ENCODE measurements around the gene CPEB3.
"Not testable (repeated sequence)": the region's sequence is repeated elsewhere in the genome, so short reads cannot be mapped to it uniquely, and the experiment has no call there.

Gene CPEB3

DNA sequence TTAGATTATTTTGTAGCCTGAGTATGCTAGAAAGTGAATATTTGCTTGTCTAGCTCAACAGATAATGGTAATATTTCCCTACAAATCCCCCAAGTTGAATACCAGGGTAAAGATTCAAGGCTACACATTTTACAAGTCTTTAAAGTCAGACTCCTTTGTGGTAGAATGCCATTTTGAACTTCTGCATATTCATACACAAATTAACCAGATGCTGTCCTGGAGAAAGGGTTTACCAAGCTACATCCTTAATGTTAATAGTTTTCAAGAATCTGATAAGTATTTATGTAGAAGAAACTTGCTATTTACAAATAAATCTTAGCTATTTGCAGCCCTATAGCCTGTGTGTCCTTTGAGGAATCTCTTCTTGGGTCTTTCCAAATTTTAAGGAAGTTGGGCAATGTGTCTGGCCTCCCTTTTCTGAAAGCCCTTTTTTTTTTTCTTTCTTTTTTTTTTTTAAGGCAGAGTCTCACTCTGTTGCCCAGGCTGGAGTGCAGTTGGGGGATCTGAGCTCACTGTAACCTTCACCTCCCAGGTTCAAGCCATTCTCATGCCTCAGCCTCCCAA, 82.6 kb downstream of the CPEB3 start:
- DNase-seq: no peak

DNA sequence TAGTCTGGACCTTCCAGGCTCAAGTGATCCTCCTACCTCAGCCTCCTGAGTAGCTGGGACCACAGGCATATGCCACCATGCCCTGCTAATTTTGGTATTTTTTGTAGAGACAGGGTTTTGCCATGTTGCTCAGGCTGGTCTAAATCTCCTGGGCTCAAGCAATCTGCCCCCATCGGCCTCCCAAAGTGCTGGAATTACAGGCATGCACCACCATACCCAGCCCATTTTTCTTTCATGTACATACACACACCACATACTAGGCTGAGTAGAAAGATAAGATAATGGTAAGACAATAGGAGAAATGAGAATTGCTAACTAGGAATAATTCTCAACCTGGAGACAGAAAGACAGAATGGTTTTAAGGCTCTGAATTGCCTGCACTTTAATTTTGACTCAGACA, 83.8 kb downstream of the CPEB3 start:
- no peak for DNase-seq

DNA sequence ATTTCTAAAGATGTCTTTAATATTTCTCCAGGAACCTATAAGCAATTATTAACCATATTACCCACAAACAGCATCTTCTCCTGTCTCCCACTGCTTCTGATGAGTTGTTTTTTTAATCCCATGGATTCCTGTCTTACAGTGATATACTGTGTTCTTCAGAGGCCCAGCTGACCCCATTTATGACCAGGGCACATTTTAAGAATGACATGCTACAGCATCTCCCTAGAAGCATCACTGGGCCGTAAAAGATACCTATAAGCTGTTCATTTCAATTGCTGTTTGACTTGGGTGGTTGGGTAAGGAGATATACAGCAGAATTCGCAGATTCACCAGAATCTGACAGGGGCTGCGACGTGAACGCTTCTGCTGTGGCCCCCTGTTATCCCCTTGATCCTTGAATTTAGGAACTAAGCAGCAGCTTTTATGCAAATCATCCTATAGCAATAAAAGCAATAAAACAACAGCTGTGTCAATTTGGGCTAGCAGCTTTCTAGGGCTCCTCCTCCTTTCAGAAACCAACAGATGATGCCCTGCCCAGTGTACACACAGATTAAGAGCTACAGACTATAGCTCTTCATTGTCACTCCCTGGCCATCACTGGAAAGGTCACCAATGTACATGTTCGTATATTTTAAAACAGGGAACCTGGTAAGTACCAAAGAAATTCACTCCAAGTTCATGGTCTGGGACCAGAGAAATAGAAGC, 86.8 kb downstream of the CPEB3 start:
- no peak for DNase-seq

DNA sequence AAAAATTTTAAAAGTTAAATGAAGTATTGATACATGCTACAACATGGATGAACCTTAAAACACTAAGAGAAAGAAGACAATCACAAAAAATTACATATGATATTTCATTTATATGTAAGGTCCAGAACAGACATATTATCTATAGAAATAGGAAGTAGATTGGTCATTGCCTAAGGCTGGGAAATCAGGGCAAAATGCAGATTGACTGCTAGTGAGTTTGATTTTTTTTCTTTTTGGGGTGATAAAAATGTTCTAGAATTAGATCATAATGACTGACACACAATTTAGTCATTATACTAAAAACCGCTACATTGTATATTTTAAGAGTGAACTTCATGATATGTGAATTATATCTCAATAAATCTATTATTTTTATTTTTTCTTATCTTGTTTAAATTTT, 88.3 kb downstream of the CPEB3 start:
- no peak for DNase-seq

DNA sequence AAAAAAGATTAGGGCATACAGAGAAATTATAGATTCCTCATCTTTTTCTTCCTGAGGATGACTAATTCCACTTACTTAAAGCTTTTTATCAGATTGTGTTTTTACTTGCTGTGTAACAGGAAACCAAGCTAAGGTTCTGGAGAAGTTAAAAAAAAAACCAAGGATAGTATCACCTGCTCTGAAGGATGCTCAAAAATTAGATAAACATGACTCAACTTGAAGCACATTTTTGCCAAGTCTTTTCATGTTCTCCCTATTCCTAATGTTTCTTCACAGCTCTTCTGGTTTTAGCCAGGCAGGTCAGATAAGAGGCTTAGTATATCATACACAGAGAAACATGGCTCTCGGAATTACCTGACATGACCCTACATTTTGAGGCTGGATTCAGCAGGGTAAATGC, 90.3 kb downstream of the CPEB3 start:
- no peak for DNase-seq

DNA sequence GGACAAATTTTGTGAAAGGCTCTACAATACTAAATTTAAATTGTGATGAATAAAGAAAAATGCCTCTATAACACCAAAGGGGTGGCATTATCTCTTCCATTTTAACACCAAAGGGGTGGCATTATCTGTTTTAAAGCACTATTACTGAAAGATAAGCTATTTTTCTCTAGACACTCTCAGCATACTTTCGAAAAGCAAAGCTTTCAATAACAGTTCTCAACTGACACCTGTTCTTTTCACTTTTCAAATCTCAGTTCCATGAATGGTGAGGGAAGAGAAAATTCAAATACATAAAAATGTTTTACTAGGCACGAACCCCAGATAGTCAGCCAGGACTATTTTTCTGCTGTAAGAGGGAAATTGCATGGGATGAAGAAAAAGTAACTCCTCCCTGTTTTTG, 103.8 kb downstream of the CPEB3 start:
- no peak for DNase-seq

DNA sequence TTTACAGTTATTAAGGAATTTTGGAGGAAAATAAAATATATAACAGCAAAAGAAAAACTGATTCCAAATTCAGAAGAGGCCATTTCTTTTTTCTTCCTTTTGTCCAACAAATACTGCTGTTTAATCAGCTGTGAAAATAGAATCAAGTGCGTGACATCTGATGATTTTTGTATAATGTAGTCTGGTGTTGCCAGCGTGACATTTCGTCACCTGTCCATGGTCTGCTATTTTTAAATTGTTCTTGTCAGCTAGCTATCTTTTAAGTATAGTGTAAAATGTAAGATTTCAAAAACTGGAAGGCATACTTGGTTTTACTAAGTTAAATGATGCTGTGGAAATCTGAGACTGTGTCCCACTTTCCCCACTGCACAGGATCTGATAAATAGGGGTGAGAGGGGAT, 105.9 kb downstream of the CPEB3 start:
- no peak for DNase-seq

DNA sequence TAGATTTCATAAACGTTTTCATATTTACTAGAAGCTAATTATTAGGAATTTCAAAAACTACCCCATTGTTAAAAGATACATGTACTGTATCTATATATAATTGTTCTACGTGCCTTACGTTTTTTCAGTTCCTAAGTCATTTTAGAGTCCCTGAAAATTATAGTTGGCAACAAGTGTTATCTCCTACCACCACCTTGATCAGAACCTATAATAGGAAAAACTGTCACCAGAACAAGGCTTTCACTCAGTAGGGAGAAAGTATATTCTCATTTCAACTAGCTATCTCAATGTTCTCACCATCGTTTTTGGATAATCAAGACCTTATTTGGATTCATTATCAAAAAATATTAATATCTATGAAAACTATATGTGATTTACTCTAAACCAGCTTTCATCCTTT, 107.7 kb downstream of the CPEB3 start:
- no peak for DNase-seq

DNA sequence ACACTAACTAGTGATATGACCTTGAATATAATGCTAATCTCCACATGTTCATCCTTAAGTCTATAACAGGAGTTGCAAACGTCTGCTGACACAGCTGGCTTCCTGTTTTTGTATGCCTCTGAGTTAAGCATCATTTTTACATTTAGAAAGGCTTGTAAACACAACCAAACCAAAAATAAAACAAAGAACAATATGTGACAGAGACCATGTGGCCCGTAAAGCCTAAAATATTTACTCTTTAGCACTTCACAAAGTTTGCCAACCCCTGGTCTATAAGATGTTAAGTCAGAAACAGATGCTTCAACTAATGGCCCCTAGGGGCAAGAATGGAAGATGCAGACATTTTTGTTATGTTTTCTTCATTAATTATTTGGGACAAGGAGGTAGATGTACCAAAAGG, 109.3 kb downstream of the CPEB3 start:
- DNase-seq: no peak

DNA sequence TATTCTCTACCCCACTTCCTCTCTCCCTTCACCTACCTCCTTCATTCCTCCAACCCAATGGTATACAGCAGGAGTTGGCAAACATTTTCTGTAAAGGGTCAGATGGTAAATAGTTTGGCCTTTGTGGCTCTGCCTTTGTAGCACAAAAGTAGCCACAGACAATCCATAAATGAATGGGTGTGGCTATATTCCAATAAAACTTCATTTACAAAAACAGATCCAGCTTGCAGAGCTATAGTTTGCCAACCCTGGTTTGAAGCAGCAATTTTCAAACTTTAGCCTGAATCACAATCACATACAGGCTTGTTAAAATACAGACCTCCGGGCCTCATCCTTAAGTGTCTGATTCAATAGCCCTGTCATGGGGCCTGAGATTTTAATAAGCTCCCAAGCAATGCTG, 110.5 kb downstream of the CPEB3 start:
- no peak for DNase-seq

DNA sequence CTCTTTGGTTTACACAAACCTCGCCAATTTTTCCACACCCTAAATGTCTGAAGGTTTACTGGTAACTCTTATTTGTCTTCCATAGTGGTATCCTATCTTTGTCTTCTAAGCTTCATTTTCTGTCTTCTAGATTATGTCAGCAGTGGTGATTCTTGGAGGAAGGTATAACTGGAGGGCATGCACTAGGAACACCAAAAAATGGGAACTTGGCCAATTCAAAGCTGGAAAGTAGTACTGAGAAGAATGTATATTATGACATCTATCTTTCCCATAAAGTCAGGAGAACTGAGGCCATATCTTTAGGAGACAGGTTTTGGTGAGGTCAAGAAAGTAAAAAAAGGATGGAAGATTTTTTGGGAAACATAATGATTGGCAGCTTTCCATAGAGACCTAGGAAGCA, 113.3 kb downstream of the CPEB3 start:
- no peak for DNase-seq

DNA sequence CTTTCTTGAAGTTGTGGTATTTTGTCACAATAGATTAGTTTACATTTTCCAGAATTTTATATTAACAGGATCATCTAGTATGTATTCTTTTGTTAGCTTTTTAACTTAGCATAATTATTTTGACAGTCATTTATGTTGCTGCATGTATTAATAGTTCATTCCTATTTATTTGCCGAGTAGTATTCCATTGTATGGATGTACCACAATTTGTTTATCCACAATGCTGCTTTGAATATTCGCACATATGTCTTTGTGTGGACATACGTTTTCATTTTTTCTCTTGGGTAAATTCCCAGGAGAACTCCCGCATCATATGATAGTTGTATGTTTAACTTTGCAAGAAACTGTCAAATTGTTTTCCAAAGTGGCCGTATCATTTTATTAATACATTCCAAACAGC, 115.7 kb downstream of the CPEB3 start:
- DNase-seq: no peak

DNA sequence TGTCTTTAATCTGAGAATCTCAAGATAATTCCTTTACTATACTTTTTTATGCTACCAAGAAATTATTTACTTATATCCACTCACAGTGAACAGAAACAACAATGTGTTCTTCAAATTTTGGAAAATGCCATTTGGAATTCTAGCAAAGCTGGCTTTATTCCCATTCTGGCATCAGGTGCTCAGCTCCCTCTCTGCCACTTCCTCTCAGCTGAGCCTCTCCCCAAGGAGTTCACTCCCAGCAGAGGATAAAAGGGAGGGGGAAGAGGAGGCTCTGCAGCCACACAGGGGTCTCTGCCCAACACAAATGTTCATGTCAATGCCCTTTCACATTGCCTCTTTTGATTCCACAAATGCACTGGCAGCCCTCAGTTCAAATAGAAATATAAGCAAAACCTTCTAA, 116.9 kb downstream of the CPEB3 start:
- no peak for DNase-seq

DNA sequence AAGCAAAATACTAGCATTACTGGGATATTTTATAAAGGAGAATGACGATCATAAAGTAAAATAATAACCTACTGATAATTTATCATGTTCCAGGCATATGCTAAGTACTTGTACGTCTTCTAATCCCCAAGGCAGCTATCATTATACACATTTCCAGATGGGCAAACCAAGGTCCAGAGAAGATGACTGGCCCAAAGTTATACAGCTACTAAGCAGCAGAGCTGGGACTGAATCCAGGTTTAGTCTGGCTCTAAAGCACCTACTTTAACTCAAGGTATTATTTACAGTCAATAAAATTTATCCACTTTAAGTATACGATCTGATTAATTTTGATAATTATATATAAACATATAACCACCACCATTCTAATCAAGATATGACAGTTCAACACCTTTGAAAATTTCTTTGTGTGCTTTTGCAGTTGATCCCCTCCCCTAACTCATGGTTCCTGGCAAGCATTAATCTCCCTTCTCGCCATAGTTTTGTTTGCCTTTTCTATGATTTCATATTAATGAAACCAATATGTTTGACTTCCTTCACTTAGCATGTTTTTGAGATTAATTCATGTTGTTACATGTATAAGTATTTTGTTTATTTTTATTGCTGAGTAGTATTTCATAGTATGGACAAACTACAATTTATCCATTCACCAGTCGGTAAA, 126.7 kb downstream of the CPEB3 start:
- no peak for DNase-seq

DNA sequence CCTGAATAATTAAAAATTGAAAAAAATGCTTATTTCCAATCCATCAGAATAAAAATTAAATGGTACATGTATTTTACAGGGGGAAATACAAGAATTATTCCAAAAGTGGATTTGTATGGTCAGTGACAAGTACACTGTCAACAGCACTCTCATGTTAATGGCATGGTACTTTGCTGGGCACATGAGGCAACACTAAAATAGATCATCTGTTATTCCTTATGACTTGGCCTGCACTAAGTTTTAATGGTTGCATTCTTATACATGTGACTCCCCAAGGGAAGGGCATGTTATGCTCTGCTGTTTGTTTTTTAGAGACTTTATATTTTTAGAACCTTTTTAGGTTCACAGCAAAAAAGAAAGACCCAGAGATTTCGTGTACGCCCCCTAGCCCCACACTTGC, 128.3 kb downstream of the CPEB3 start:
- DNase-seq: no peak

DNA sequence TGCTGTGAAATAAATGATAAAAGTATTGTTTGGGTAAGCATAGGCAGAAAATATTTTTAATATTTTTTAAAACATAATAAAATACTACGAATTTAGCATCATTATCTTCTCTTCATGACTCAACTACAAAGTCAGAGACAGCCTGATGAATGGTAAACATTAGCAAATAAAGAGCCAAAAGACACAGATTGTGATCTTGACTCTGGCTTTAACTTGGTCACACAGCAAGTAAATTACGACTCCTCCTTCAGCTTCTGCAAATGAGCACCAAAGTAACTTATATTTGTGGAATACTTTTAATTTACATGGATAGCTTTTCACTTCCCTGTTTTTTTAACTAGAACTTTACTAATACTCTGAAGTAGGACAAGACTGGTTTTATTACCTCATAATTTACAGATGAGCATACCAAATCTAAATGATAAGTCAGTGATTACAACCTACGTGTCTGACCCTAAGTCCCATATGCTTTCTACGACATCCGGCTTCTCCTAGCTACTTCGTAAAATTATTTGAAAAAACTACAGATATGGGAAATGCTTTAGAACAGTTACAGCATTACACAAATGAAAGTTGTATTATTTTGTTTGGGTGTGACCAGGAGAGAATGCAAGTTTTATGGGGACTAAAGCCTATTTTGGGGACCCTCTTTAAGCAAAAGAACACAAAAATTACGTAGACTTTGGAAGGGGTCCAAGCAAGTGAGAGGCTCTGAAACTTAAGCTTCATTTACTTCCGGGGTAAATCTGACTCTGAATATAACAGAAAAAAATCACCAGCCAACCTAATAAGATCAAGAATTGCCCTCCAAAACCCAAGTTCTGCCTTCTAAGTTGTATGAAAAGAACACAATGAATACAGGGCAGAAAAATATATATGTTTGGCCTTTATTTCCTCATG, 133.8 kb downstream of the CPEB3 start:
- no peak for DNase-seq

DNA sequence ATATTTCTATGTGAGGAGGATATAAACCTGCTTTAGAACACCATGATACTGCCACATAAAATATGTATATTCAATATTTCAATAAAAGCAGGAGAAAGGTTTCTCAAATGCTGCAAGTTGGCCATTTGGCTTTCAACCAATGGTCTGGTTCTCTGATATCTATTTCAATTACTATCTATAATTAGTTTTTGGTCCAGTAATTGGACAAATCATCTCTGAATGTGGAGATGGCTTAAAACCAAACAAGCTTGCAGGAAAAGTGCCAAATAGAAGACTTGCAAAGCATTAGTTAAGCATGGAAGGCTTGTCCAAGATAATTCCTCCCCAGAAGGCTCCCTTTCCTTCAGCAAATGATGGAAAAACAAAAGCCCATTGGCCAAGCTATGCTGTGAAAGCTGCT, 140.1 kb downstream of the CPEB3 start:
- no peak for DNase-seq

DNA sequence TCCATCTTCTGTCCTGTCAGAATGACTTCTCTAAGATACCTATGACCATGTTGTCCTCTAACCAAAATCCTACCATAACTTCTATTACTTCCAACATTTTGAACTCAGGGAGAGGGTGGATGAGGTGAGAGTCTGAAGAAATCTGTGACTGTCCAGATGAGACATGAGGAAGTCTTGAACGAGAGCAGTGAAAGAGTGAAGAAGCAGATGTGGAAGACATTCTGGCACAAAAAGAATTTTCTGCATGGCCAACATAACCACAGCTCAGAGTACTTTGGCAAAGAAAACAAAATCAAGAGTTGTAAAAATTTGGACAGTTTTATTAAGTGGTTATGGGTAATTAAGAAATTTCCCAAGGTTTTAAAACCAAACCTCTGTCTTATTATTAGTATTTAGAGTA, 141.6 kb downstream of the CPEB3 start:
- DNase-seq: no peak

DNA sequence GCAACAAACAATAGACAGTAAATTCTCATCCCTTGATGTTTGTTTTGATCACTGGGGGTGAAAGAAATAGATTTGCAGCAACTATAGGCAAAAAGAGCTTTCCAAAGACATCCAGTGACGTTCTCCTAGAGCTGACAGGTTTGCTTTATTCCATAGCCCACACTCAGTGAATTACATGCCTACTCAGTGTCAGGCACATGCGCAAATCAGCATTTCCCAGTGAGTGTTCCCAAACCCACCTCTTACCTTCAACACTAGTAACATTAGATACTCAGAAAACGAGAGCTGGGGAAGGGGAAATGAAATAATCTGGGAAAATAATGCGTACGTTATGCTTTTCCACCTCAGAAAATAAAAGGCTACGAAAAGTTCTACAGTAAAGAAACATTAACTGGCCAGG, 144.1 kb downstream of the CPEB3 start:
- no peak for DNase-seq

DNA sequence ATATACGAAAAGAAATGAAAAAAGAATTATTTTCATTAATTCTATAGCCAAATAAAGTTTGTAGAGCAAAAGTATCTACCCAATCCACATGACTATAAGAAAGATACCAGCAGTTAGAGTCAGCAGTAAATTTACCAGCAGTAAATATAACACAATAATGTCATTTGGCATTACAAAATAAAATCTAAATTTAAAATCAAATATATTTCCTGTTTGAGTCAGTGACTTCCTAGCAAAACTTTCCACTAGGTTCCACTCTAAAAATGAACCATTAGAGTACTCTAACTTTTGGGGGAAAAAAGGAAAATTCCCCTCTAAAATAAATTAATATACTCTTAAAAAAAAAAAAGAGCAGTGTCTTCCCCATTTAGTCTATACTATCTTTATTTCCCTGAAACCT, 144.8 kb downstream of the CPEB3 start:
- no peak for DNase-seq

DNA sequence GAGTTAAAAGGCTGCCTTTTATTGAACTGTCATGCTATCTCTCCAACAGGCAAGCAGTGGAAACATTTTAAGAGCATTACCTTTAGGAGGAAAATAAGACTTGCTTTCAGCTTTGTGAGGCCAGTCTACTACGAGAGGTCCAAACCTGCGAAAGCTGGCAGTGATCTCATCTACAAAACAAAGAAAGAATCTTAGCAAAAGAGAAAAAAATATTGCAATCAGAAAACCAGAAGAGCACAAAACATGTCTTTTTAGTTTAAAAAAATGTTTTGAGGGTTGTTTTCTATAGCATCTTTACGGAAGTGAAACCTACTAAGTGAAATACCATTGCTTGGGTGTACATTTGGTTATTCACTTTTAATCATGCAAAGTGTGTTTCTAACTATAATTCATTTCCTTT, 147.9 kb downstream of the CPEB3 start:
- DNase-seq: no peak

DNA sequence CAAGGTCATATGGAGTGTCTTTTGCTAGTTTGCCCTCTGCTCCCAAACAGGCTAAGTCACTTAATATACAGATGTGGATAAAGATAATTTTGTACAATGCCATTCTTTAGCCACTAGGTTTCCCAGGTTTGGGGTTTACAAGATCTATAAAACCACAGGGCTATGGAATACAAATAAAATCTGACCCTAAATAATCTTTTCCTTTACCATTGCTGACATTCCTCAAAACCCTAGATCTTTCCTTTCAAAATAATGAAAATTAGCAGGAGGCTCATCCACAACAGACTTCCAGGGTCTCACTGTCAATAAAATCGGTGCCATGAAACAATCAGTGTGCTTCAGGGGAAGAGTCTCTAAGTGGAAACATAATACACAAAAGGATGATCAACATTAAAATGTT, 148.4 kb downstream of the CPEB3 start:
- DNase-seq: no peak

DNA sequence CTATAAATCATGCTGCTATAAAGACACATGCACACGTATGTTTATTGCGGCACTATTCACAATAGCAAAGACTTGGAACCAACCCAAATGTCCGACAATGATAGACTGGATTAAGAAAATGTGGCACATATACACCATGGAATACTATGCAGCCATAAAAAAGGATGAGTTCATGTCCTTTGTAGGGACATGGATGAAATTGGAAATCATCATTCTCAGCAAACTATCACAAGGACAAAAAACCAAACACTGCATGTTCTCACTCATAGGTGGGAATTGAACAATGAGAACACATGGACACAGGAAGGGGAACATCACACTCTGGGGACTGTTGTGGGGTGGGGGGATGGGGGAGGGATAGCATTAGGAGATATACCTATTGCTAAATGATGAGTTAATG, 149.7 kb downstream of the CPEB3 start:
- not testable (repeated sequence) for DNase-seq

DNA sequence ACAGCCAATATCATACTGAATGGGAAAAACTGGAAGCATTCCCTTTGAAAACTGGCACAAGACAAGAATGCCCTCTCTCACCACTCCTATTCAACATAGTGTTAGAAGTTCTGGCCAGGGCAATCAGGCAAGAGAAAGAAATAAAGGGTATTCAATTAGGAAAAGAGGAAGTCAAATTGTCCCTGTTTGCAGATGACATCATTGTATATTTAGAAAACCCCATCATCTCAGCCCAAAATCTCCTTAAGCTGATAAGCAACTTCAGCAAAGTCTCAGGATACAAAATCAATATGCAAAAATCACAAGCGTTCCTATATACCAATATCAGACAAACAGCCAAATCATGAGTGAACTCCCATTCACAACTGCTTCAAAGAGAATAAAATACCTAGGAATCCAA, 156.8 kb downstream of the CPEB3 start:
- DNase-seq: not testable (repeated sequence)
